Epithelial cell of esophagus (primary cell): Measurements from ENCODE around the gene SURF2.

Experiments used
- DNase-seq: peaks from one replicate; pipeline ENCODE4 v3.0.0; 2010; ENCODE audit warnings: low read depth
- H3K4me3 ChIP-seq: 2 replicates; pipeline ENCODE4 v1.5.1; 2011; ENCODE audit warnings: mild to moderate bottlenecking, low read length, control low read depth
- CTCF ChIP-seq: IDR thresholded peaks from 2 replicates; pipeline ENCODE4 v1.5.1; 2011; ENCODE audit warnings: low read depth, mild to moderate bottlenecking, low read length, control low read depth, inconsistent platforms; ENCODE audit not compliant: insufficient read depth; ENCODE audit errors: missing control alignments

The SURF2 gene

GRCh38 chr9:133378408-133378962 is 22.1 kb downstream of the SURF2 start:
- H3K4me3 ChIP-seq, result no peak overlapping the region
- TF ChIP-seq CTCF, result no peak
- no peak for DNase-seq

GRCh38 chr9:133379153-133380086 is 23.1 kb downstream of the SURF2 start:
- H3K4me3 ChIP-seq, result no peak overlapping the region
- TF ChIP-seq CTCF, result no peak
- no peak for DNase-seq

- no peak for TF ChIP-seq CTCF
- no peak for DNase-seq
These were observed 24.4 kb downstream of the SURF2 start for GRCh38 chr9:133380734-133381133.

GRCh38 chr9:133382507-133383141 is 26.3 kb downstream of the SURF2 start:
- no peak for TF ChIP-seq CTCF
- no peak for DNase-seq
- no peak overlapping the region for H3K4me3 ChIP-seq

More at GRCh38 chr9:133380734-133381133, 24.4 kb downstream of the SURF2 start:
- no peak overlapping the region for H3K4me3 ChIP-seq

GRCh38 chr9:133383438-133383837 is 27.1 kb downstream of the SURF2 start:
- no peak for TF ChIP-seq CTCF
- DNase-seq, result no peak
- H3K4me3 ChIP-seq, result no peak overlapping the region

GRCh38 chr9:133384736-133385321 is 28.5 kb downstream of the SURF2 start:
- no peak for TF ChIP-seq CTCF
- no peak overlapping the region for H3K4me3 ChIP-seq
- no peak for DNase-seq
